Sigmoid colon (tissue), 4 donors: ENCODE measurements around the gene THSD7B.

Experiments
- POLR2A ChIP-seq, 2 donors: fragments of 450-650 bp; IDR thresholded peaks; one replicate each; pipeline ENCODE4 v1.6.1; 2016; ENCODE audit warnings: antibody characterized with exemption in 2 of 2, mild to moderate bottlenecking in 2 of 2, moderate library complexity in 2 of 2
- POLR2AphosphoS5 ChIP-seq, 4 donors: sonication (generic); formaldehyde crosslinking; IDR thresholded peaks; one replicate each; pipeline ENCODE4 v1.6.1; 2017; ENCODE audit warnings: antibody characterized with exemption in 4 of 4
- TF ChIP-seq, protein P1 (sequence below), 4 experiments: fragments of 450-650 bp in 3 of 4; fragments of 200-600 bp in 1 of 4; IDR thresholded peaks; one replicate each; pipeline ENCODE4 v1.5.1; 2016 to 2019; ENCODE audit warnings: antibody characterized with exemption in 4 of 4, mild to moderate bottlenecking in 3 of 4, moderate library complexity in 2 of 4

GRCh38 chr2:137007938-137008337 lies 242.6 kb downstream of the THSD7B start:
- TF ChIP-seq, protein P1, sequence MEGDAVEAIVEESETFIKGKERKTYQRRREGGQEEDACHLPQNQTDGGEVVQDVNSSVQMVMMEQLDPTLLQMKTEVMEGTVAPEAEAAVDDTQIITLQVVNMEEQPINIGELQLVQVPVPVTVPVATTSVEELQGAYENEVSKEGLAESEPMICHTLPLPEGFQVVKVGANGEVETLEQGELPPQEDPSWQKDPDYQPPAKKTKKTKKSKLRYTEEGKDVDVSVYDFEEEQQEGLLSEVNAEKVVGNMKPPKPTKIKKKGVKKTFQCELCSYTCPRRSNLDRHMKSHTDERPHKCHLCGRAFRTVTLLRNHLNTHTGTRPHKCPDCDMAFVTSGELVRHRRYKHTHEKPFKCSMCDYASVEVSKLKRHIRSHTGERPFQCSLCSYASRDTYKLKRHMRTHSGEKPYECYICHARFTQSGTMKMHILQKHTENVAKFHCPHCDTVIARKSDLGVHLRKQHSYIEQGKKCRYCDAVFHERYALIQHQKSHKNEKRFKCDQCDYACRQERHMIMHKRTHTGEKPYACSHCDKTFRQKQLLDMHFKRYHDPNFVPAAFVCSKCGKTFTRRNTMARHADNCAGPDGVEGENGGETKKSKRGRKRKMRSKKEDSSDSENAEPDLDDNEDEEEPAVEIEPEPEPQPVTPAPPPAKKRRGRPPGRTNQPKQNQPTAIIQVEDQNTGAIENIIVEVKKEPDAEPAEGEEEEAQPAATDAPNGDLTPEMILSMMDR (IDR thresholded peaks at IDR 0.05): no peak
- TF ChIP-seq POLR2A (IDR thresholded peaks at IDR 0.05): no peak
- no peak for TF ChIP-seq POLR2AphosphoS5 (IDR thresholded peaks at IDR 0.05)
